Stimulated activated CD8-positive, alpha-beta memory T cell treated with anti-CD3 and anti-CD28 coated beads, Interleukin-7, amount 100 ng/mL, for 1 hour (primary cell): ENCODE results near the gene ZEB2.

Source experiments
- DNase-seq, 2 donors: peaks; one replicate each; pipeline ENCODE4 v3.0.0-alpha.2; 2020; ENCODE audit warnings: low read depth in 2 of 2

ZEB2 gene

DNA sequence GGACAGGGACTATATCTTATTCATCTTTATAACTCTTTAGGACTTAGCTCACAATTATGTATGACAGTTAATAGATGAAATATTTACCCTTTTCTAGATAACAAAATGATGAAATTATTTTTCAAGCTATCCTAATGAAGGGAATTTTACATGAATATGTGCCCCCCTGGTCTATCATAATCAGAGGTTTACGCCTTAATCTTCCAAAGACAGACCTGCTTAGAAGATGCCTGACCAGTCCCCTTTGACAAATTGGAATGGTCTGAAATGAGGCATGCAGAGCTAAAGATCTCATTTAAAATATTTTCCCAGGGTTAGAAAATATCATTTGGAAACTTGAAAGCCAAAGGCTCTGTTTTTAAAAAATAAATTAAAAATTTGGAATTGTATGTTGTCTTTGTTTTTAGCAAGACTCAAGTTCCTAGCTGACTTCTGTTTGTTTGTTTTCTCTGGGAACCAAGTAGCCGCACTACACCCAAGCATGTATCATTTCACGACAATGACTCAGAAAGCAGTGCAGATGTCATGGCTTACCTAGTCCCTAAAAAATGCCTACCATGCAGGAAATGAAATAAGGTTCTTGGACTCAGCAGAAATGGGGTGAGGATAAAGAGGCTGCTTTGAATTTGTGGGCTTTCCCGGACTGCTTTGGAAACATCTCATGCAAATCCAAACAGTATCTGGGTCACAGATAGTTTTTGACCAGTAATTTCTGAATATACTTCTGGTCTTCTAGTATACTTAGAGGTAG is 162.1 kb downstream of the ZEB2 start:
- DNase-seq: no peak

DNA sequence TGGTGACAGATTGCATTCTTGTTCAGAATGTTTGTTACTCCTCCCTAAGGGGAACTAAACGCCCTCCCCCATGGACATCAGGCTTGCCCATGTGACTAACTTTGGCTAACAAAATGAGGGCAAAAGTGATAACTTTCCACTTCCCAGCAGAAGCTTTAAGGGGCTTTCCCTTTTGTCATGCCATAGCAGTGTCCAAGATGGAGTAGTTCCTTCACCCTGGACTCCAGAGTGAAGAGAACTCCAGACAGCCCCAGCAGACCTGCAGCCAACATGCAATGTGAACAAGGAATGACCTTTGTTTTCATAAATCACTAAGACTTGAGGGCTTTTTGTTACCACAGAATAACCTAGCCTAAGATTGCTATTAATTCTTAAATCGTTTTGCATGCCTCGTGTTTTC is 163.5 kb downstream of the ZEB2 start:
- DNase-seq: no peak

DNA sequence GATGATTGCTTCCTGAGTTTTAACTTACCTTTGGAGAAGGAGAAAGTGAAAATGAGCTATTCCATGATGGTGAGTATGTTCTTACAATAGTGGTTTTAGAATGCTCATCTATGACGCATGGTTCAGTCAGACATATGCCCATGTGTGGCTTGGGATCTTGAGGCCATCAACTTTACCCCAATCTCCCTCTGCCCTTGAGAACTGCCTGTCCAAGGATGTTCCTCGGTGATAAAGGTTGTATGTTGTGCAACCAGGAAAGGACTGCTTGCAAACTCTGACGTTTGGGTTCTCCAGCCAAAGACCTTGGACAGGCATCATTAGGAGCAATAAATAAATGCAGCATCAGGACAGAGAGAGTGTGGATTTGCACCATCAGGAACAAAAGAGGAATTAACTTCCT is 165.0 kb downstream of the ZEB2 start:
- DNase-seq: no peak

DNA sequence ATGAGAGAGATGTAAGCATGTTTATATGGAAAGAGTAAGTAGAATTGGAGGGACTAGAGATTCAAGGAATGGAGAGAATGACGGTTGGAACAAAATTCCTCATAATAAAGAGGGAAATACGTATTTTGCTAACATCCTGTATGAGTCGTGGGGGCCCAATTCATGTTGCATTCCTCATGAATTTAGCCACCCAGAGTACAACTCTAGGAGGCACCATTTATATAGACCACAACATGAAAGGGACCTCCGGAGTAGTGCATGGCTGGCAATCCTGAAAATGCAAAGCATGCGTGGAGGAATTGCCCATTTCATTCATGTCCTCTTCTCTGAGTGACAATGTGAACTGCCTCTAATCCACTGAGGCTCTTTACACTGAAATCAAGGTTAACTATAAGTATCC is 168.2 kb downstream of the ZEB2 start:
- DNase-seq: no peak

GRCh38 chr2:144350151-144350802 is 169.6 kb downstream of the ZEB2 start:
- DNase-seq: no peak

DNA sequence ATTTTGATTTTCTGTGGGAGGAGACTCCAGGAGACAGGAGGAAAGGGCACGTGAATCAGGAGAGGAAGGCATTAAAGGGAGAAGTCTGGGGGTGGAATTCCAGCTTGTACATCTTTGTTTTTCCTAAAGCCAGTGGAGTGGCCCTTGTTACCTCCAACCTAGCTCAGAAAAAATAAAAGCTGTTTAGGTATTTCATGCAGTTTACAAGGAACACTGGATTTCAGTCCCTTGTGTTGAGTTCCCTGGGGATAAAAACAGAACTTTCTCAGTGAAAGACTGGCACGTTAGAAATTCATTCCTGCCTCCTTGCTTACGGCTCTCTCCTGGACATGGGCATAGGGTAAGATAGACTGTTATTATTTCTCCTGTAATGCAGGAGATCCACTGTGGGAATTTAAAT is 170.2 kb downstream of the ZEB2 start:
- no peak for DNase-seq

GRCh38 chr2:144348846-144349245 is 171.1 kb downstream of the ZEB2 start:
- no peak for DNase-seq

DNA sequence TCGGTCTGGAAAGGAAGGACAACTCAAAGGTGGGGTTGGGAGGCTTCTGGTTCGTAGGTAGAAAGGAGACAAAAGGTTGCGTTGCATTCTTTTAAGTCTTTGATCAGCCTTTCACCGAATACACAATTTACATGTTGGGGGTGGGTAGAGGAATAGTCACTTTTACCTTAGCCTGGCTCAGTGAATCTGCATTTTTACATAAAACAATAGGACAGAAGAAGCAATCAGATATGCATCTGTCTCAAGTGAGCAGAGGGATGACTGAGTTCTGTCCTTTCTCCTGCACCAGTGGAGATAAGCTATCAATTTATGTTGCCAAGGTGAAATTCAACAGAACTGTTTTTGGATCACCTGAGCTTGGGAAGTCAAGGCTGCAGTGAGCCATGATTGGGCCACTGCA is 173.7 kb downstream of the ZEB2 start:
- no peak for DNase-seq

DNA sequence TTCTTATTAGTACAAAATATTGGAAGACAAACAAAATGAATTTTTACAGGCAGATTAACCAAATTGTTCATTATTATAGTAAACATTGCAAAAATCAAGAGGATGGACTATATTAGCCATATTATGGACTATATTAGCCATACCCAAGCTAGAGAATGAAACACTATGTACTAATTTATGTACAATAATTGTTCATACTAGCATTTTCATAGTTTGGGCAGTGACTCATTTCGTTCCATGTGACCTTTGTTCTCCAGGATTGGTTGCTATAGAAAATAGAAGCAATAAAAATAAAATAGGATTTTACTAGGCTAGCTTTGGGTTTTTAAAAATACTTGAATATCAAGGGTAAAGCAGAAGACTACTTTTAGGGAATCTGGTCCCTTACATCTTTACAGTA is 176.8 kb downstream of the ZEB2 start:
- no peak for DNase-seq

DNA sequence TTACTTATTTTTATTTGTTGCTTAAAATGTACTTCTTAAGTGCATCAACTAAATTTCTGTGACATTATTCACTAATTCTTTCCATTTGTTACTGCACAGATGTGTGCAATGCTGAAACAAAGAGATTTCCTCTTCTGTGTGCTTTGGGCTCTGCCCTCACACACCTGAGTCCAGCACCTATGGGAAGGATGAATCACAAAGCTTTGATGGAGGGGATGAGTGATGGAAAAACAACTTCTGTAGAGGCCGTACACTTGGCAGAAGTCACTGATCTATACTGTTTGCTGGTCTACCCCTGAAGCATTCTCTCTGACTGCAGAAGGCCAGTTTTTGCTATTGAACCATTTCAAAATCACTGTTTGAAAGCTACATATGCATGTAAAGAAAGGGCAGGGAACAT is 178.4 kb downstream of the ZEB2 start:
- no peak for DNase-seq

- DNase-seq: no peak
Measured at GRCh38 chr2:144339048-144339447, 180.9 kb downstream of the ZEB2 start.

DNA sequence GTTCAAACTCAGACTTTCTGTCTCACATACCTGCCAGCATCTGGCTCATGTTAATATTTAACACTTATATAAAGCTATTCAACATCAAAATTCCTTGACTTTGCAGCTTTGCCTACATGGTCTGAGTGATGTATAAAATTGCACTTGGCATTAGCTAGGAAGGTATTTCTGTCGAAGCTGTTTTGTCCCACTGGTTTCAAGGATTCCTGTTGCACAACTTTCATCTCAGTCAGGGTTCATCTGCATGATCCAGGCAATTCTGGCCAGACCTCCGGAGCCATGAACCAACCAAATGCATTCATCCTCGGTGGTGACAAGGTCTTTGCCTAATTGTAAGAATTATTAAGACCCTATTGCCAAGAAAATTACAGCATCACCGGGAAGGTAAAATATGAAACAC is 185.4 kb downstream of the ZEB2 start:
- no peak for DNase-seq
